ENCODE data around the gene OGFR. TPM values are rescaled to one million over a fixed set of nuclear protein-coding genes. Genes with fewer than 3 reads are reported as not detected.

Gene OGFR
- total and polyA plus RNA-seq, 8 donors, result 23.2 to 58.3 (median 31.6) TPM

DNA sequence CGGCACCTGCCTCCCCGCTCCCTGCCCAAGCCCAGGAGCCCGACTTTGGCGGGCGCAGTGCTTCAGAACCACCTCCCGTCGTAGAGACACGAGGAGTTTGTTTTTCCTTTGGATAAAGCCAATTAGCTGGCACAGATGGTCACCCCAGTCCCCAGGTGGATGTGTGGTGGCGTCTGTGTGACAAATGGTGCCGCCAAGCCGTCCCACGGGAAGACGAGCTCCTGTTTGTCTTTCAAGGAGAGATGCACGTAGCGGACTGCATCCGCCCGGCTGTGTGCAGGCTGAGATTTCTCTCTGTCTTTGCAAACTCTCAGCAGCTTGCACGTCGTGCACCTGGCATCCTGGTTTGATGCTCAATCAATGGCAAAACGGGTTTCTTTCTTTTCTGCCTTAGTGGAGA is 24.4 kb upstream of the OGFR start:
- H3K4me1 ChIP-seq, result peaks cover 0 to 31% of the 10 kb centered on the region in 2 donors
- no peak for ATAC-seq
- H3K4me3 ChIP-seq, result no peak overlapping the region
- TF ChIP-seq, protein P1, sequence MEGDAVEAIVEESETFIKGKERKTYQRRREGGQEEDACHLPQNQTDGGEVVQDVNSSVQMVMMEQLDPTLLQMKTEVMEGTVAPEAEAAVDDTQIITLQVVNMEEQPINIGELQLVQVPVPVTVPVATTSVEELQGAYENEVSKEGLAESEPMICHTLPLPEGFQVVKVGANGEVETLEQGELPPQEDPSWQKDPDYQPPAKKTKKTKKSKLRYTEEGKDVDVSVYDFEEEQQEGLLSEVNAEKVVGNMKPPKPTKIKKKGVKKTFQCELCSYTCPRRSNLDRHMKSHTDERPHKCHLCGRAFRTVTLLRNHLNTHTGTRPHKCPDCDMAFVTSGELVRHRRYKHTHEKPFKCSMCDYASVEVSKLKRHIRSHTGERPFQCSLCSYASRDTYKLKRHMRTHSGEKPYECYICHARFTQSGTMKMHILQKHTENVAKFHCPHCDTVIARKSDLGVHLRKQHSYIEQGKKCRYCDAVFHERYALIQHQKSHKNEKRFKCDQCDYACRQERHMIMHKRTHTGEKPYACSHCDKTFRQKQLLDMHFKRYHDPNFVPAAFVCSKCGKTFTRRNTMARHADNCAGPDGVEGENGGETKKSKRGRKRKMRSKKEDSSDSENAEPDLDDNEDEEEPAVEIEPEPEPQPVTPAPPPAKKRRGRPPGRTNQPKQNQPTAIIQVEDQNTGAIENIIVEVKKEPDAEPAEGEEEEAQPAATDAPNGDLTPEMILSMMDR (IDR thresholded peaks at IDR 0.05), result no peak
- H3K36me3 ChIP-seq, result no peaks in the 10 kb centered on the region
- H3K9me3 ChIP-seq, result no peaks in the 10 kb centered on the region
- H3K27ac ChIP-seq, result no peak overlapping the region
- peaks cover 0 to 14% of the 10 kb centered on the region in 2 donors for H3K27me3 ChIP-seq
- intact Hi-C loops (cut with DNase I), result no loop called here
- no peak for DNase-seq

DNA sequence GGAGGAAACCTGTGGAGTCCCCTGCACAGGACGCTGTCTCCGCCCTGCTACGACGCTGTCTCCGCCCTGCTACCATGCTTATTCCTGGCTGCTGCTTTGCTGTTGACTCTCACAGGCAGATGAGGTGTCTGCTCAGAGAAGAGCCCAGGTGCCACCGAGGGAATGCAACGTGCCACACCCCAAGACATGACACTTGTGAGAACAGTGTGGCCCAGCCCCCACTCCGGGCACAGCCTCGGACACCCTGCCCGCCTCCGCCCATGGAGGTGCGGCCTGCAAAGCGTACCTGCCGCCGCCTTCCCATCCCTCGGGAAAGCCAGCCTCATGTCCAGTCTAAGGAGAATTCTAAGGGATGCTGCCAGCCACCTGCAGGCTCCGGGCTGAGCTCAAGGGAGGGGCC is 23.9 kb upstream of the OGFR start:
- H3K36me3 ChIP-seq, result no peaks in the 10 kb centered on the region
- intact Hi-C loops (cut with DNase I), result no loop called here
- ATAC-seq, result no peak

DNA sequence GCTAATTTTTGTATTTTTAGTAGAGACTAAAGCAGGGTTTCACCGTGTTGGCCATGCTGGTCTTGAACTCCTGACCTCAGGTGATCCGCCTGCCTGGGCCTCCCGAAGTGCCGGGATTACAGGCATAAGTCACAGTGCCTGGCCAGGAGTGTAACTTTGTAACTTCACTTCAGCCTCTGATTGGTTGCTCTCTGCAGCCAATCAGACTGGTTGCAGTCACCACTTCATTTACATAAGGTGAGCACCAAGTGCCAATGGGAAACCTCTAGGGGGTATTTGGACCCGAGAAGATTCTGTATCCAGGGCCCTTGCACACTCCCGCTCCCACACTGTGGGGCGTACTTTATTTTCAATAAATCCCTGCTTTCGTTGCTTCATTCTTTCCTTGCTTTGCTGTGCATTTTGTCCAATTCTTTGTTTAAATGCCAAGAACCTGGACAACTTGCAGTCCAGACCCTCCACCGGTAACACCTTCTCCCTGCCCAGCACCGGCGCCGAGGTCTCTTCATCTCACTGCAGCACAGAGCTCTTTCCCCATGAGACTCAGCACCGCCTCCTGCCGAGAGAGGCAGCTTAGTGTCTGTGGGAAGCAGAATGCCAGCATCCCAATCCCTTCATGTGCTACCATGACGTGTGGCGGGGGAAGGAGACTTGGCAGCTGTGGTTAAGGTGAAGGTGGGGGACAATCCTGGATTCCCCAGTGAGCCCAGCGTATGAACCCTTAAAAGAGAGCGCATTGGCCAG is 22.3 kb upstream of the OGFR start:
- no peak overlapping the region for H3K4me3 ChIP-seq
- peaks cover 0 to 25% of the 10 kb centered on the region in 2 donors for H3K27me3 ChIP-seq
- TF ChIP-seq, protein P1 (IDR thresholded peaks at IDR 0.05), result no peak
- DNase-seq (no peak), ATAC-seq (no peak)
- peaks cover 0 to 23% of the 10 kb centered on the region in 2 donors for H3K4me1 ChIP-seq
- no peaks in the 10 kb centered on the region for H3K9me3 ChIP-seq
- intact Hi-C loops (cut with DNase I), result no loop called here
- H3K27ac ChIP-seq, result no peak overlapping the region
- no peaks in the 10 kb centered on the region for H3K36me3 ChIP-seq

More for the DNA sequence above, 23.9 kb upstream of the OGFR start:
- DNase-seq, result no peak
- Histone ChIP-seq H3K4me3 (no peak overlapping the region), H3K9me3 (no peaks in the 10 kb centered on the region), H3K27ac (no peak overlapping the region), H3K27me3 (peaks cover 0 to 18% of the 10 kb centered on the region in 2 donors), H3K4me1 (peaks cover 0 to 26% of the 10 kb centered on the region in 2 donors)
- TF ChIP-seq, protein P1 (IDR thresholded peaks at IDR 0.05), result no peak

DNA sequence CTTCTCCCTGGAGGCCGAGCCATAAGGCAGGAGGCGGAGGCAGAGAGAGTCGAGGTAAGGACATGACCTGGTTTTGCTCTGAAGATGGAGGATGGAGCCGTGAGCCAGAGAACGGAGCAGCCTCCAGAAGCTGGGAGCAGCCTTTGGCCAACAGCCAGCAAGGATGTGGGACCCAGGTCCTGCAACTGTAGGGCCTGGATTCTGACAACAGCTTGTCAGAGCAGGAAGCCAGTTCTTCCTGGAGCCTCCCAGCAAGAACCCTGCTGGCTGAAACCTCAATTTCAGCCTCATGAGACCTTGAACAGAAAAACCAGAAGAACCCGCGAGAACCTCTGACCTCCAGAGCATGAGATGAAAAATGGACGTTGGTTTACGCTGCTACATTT is 21.7 kb upstream of the OGFR start:
- no peak for ATAC-seq
- no peak overlapping the region for H3K27ac ChIP-seq
- intact Hi-C loops (cut with DNase I), result no loop called here
- H3K27me3 ChIP-seq, result peaks cover 0 to 25% of the 10 kb centered on the region in 2 donors
- no peak overlapping the region for H3K4me3 ChIP-seq
- TF ChIP-seq, protein P1 (IDR thresholded peaks at IDR 0.05), result no peak
- H3K36me3 ChIP-seq, result no peaks in the 10 kb centered on the region
- H3K9me3 ChIP-seq, result no peaks in the 10 kb centered on the region
- H3K4me1 ChIP-seq, result peaks cover 0 to 26% of the 10 kb centered on the region in 2 donors
- no peak for DNase-seq

DNA sequence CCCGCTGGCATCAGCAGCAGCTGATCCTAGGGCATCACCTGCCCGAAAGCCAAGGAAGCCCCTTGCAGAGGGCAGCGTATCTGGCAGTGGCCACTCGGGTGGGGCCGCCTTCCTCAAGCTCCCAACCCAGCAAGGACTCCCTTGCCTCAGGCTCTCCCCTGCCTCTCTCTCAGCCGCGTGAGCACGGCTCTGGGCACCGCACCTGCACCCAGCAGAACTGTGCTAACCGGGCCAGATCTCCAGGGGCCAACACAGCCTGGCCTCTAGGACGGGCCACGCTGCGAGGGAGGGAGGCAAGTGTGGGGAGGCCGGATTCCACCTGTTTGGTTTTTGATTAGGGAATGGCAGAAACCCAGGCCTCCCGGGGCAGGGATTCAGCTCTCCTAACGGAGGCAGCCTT is 20.1 kb upstream of the OGFR start:
- TF ChIP-seq, protein P1 (IDR thresholded peaks at IDR 0.05), result no peak
- Histone ChIP-seq H3K4me3 (no peak overlapping the region), H3K4me1 (peaks cover 0 to 32% of the 10 kb centered on the region in 2 donors), H3K27me3 (peaks cover 0 to 23% of the 10 kb centered on the region in 2 donors), H3K36me3 (no peaks in the 10 kb centered on the region), H3K27ac (no peak overlapping the region), H3K9me3 (no peaks in the 10 kb centered on the region)
- ATAC-seq (no peak), DNase-seq (no peak)
- intact Hi-C loops (cut with DNase I), result no loop called here

All from left lung (tissue), 10 donors.